Colon (tissue), 2 donors: ENCODE results near the gene ZC3H8.
"Not testable (repeated sequence)": the region's sequence is repeated elsewhere in the genome, so short reads cannot be mapped to it uniquely, and the experiment has no call there.

Experiments
- FAIRE-seq: peaks from 2 replicates; lab custom pipeline; 2012; peaks lifted over from hg19 to GRCh38; lab: Jason Lieb, UNC
- donor health status: control.
- donor health status: control.

The ZC3H8 gene

GRCh38 chr2:112259509-112260294 is 4.9 kb upstream of the ZC3H8 start:
- FAIRE-seq = no peak

DNA sequence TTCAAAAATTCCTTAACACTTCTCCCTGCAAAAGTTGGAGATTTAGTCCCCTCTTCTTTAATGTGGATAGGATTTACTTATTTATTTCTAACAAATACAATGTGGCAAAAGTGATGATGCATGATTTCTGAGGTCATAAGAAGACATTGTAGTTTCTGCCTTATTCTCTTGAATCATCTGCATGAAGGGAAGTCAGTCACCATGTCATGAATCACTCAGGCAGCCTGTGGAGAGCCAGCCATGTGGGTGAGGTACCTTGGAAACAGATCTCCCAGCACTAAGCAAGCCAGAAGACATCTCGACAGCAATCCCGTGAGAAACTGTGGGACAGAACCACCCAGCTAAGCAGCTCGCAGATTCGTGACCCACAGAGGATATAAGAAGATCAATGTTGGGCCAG is 2.7 kb upstream of the ZC3H8 start:
- FAIRE-seq = no peak

DNA sequence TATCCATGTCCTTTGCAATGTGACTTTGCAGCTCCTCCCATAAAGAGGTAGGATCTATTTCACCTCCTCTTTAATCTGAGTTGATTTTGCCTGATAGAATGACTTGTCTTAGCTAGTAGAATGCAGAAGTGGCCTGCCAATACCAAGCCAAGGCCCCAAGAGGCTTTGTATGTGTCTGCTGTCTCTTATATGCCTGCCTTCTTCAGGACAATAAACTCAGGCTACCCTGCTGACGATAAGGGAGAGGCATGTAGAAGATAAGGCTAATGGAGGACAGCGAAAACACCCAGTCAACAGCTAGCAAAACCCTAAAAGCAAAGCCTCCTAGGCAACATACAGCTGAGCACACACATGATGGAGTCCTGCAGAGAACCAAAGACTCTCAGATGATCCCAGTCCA is 1.8 kb upstream of the ZC3H8 start:
- no peak for FAIRE-seq

DNA sequence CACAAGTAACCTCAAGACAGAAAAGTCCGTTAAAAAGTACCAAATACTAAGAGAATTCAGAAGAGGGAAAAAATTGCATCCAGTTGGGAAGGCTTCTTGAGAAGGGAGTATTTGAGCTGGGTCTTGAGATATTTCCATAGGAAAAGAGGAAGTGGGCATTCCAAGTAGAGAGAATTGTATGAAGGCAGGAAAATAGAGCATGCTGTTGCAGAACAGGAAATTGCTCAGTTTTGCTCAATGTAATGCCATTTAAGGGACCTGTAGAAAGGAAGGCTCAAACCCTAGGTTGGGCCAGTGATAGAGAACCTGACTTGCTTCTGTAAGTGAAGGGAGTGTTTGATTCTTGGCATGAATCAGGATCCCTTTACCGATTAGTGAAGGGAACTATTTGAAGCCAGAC is 1.0 kb upstream of the ZC3H8 start:
- no peak for FAIRE-seq

GRCh38 chr2:112253261-112253815 is 1.5 kb downstream of the ZC3H8 start:
- no peak for FAIRE-seq

- FAIRE-seq = no peak
These were observed 3.6 kb downstream of the ZC3H8 start for GRCh38 chr2:112251271-112251670.

GRCh38 chr2:112244854-112245253 is 10.0 kb downstream of the ZC3H8 start:
- no peak for FAIRE-seq

GRCh38 chr2:112243233-112243632 is 11.6 kb downstream of the ZC3H8 start:
- FAIRE-seq = no peak

DNA sequence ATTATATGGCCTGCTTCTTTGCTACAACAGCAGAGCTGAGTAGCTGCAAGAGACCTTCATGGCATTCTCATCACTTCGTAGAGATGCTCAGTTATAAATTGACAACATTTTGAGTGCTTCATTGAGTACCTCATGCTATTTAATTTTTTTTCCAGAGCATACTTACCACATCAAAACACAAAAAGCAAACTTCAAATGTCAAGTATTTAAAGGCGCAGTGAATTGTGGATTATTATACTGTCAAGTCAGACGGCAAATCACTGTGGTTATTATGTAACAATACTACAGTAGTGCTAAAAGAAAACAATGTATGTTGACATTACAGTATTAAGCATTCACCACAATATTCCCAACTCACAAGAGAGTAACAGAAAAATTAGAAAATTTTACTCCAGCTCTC is 12.5 kb downstream of the ZC3H8 start:
- no peak for FAIRE-seq

DNA sequence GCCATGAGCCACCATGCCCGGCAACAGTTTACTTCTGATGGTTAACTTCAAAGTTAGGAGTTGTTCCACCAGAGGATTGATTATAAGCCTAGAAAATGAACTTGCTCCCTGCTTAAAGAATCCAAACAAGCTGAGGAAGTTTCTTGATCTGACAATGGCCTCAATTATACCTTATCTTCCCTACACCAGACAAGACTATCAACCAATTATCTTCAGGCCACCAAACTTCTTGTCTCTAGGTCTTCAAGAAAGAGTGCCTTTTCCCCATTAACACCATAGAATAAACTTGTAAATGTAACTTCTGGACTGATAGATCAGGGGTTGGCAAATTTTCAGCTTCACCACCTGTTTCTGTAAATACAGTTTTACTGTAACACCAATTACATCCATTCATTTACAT is 15.0 kb downstream of the ZC3H8 start:
- no peak for FAIRE-seq

- no peak for FAIRE-seq
These were observed 24.5 kb downstream of the ZC3H8 start for GRCh38 chr2:112230371-112230770.

GRCh38 chr2:112229348-112229747 is 25.5 kb downstream of the ZC3H8 start:
- no peak for FAIRE-seq

DNA sequence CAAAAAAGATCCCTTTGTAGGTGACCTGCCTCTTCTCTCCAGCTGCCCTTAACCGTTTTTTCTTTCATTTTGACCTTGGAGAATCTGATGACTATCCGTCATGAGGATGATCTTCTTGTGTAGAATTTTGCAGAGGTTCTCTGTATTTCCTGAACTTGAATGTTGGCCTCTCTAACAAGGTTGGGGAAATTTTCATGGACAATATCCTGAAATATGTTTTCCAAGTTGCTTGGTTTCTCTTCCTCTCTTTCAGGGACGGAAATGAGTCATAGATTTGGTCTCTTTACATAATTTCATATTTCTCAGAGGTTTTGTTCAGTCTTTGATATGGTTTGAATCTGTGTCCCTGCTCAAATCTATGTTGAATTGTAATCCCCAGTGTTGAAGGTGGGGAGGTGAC is 34.0 kb downstream of the ZC3H8 start:
- FAIRE-seq = no peak

DNA sequence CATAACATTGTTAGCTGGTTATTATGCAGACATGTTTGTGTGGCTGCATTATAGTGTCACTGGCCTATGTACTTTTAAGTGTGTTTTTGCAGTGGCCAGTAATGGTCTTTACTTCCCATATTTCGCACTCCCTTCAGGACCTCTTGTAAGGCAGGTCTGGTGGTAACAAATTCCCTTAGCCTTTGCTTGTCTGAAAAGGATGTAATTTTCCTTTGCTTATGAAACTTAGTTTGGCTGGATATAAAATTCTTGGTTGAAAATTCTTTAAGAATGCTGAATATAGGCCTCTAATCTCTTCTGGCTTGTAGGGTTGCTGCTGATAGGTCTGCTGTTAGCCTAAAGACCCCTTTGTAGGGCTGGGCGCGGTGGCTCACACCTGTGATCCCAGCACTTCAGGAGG is 34.7 kb downstream of the ZC3H8 start:
- no peak for FAIRE-seq

- FAIRE-seq = no peak
These were observed 37.0 kb downstream of the ZC3H8 start for GRCh38 chr2:112217854-112218253.

DNA sequence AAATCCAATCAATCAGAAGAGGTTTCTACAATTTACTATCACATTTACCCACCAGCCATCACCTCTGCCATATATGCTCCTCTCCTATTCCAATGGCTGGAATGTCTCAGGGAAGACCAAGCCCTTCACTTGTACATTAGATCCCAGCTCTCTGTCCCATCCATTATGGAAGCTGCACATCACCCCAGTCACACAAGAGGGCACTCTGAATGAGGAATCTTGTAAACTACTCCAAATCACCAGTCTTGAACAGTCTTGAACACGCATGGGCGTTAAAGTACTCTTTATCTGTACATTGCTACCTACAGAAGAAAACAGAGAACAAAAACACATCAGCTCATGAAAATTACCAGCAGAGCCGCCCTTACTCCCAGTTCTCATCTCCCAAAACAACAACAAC is 38.7 kb downstream of the ZC3H8 start:
- no peak for FAIRE-seq

- FAIRE-seq = not testable (repeated sequence)
These were observed 46.9 kb downstream of the ZC3H8 start for GRCh38 chr2:112207905-112208304.

- FAIRE-seq = no peak
These were observed 50.4 kb downstream of the ZC3H8 start for GRCh38 chr2:112204411-112204810.

DNA sequence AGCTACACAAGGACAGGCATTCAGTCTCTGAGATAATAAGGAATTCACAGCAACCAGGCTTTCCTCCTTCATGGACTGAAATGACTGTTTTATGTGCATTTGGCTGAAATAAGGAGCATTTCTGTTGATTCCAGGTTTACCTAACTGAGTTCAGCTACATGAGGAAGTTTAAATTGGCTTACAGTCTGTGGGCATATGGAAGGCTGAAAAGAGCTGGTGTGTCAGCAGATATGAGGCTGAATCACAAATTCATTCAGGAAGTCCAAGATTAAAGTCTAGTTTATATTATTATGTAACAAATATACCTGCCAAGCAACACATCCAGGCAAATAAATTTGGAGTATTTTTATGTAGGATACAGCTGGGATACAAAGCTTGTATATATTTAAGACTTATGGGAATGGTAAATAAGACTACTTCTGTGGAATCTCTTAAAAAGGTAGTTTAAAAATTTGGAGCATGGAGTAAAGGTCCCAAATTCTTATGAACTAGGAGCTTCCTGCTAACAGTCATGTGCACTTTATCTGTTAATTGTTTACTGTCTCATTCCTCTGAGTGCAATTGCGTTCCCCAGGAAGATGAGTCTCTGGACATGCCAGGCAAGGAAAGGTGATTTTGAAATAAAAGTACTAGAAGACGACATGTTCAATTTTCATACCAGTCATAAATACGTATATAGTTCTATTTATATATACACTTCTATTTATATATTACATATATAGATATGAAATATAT is 53.0 kb downstream of the ZC3H8 start:
- no peak for FAIRE-seq

- no peak for FAIRE-seq
These were observed 55.7 kb downstream of the ZC3H8 start for GRCh38 chr2:112199188-112199587.

- no peak for FAIRE-seq
These were observed 56.1 kb downstream of the ZC3H8 start for GRCh38 chr2:112198780-112199179.

GRCh38 chr2:112197868-112198267 is 57.0 kb downstream of the ZC3H8 start:
- FAIRE-seq = no peak

DNA sequence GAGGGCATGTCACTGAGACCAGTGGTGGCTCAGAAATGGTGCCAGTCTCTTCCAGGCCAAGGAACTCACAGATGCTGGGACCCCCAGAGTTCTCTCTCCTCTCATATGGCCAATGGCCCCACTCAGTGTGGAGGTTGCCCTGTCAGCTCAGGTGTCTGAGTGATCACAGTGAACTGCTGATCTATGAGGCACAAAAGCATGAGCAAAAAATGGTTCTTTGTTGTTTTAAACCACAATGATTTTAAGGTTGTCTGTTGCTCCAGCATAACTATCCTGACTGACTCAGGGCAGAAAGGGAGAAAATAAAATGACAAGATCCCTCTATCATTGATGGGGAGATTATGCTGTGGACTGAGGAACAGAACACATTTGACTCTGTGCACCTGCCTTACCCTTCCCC is 58.9 kb downstream of the ZC3H8 start:
- FAIRE-seq = no peak
